Natural killer cell (primary cell): ENCODE measurements around the gene MGAT5B. TPM values are rescaled to one million over a fixed set of nuclear protein-coding genes. Genes with fewer than 3 reads are reported as not detected.
A peak's percentile ranks its signal among the peaks of the same experiment; 100 is the strongest.

Experiments
- ATAC-seq, 3 donors: fragments of 150-1000 bp in 2 of 3; fragments of 200-7000 bp in 1 of 3; cut with Tn5 transposase; 1 replicate in 1 of 3; 2 replicates in 2 of 3; pipeline ENCODE4 v1.10.0; 2021; ENCODE audit warnings: mild to moderate bottlenecking in 2 of 3, moderate library complexity in 2 of 3
- DNase-seq, 2 donors: peaks; one replicate each; pipeline versions ENCODE4 v3.0.0 to v3.0.0-alpha.2; 2013 to 2021; ENCODE audit warnings: mixed read lengths in 1 of 2
- H3K27ac ChIP-seq: one replicate; pipeline ENCODE4 v1.5.1; 2013; ENCODE audit warnings: mild to moderate bottlenecking, low read length
- H3K27me3 ChIP-seq: one replicate; pipeline ENCODE4 v1.6.1; 2013; ENCODE audit warnings: low read length; ENCODE audit not compliant: control insufficient read depth, insufficient read depth
- H3K36me3 ChIP-seq: one replicate; pipeline ENCODE4 v1.6.1; 2013; ENCODE audit warnings: low read length; ENCODE audit not compliant: control insufficient read depth, insufficient read depth
- H3K4me1 ChIP-seq: one replicate; pipeline ENCODE4 v1.6.1; 2013; ENCODE audit warnings: low read length; ENCODE audit not compliant: control insufficient read depth, insufficient read depth
- H3K4me3 ChIP-seq: one replicate; pipeline ENCODE4 v1.5.1; 2013; ENCODE audit warnings: low read length
- H3K9me3 ChIP-seq: one replicate; pipeline ENCODE4 v1.6.1; 2013; ENCODE audit warnings: low read length; ENCODE audit not compliant: control insufficient read depth, insufficient read depth
- H3K27ac Mint-ChIP-seq, 2 donors: one replicate each; pipeline ENCODE4 v1.8.0; 2022; ENCODE audit warnings: mild to moderate bottlenecking in 2 of 2, mixed read lengths in 2 of 2, moderate library complexity in 1 of 2
- H3K27me3 Mint-ChIP-seq, 2 donors: one replicate each; pipeline ENCODE4 v1.8.0; 2022; ENCODE audit warnings: low read depth in 2 of 2, mixed read lengths in 2 of 2
- H3K36me3 Mint-ChIP-seq: one replicate; pipeline ENCODE4 v1.8.0; 2022; ENCODE audit warnings: mixed read lengths
- H3K4me1 Mint-ChIP-seq, 2 donors: one replicate each; pipeline ENCODE4 v1.8.0; 2022; ENCODE audit warnings: mixed read lengths in 2 of 2
- H3K4me3 Mint-ChIP-seq: one replicate; pipeline ENCODE4 v1.8.0; 2022; ENCODE audit warnings: mild to moderate bottlenecking, moderate library complexity, mixed read lengths
- H3K9me3 Mint-ChIP-seq, 2 donors: one replicate each; pipeline ENCODE4 v1.8.0; 2022; ENCODE audit warnings: mixed read lengths in 2 of 2
- WGBS: methylation state at CpG from one replicate; pipeline ENCODE4 v1.1.7; 2013; ENCODE audit warnings: missing lambda C conversion rate; ENCODE audit not compliant: insufficient coverage; 5-methylcytosine and 5-hydroxymethylcytosine counted together
- intact Hi-C: fragments of 100-400 bp; cut with micrococcal nuclease; formaldehyde crosslinking; loops from one replicate; pipeline ENCODE4 v1.14.2; 2022
- total RNA-seq, 4 donors: library from RNA; stranded (reverse); fragments of 120-200 nt in 1 of 4; gene quantifications; one replicate each; pipeline versions ENCODE4 v1.2.3 to v1.2.4, GENCODE V29; 2013 to 2022
- TF ChIP-seq, protein P1 (sequence below): fragments of 200-600 bp; IDR thresholded peaks from one replicate; pipeline ENCODE4 v1.8.0; 2022; ENCODE audit warnings: antibody characterized with exemption

The MGAT5B gene
- total RNA-seq, 3 donors from 2014 or later (not counting 1 experiment from before 2014, with no cell fraction given) = not detected

DNA sequence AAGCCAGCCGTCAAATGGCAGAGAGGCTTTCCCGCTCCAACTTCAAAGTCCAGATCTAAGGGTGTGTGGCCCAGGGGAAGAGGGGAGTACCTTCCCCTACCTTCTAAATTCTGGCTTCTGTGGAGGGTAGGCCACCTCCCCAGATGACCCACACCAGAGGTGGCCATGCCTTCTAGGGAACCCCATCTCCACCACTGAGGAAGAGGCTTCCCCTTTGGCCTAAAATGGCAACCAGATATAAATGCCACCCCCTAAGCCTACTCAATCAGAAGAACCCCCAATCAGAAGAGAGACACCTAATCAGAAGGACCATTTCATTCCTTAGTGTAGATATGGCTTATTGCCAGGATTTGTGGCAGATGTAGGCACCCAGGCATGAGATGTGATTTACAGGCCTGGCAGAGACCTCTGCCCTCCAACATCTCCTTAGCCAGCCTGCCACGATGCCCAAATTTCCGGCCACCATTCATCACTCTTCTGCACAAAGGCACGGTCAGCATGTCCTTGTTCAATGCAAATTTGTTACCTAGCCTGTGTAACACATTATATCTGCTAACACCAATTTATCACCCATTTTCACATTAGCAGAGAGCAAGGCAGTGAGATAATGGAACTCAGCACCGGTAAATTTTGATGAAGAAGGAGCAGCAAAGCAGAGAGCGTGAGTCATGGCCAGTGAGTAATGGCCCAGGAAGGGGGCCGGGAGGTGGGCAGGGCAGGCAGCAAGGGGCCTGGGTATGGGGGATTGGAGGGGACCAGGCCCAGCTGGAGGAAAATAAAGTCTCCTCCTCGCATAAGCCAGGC, 1.2 kb upstream of the MGAT5B start:
- DNase-seq (no peak), ATAC-seq (no peak)
- peak overlapping the region; percentile 49 for H3K4me3 Mint-ChIP-seq
- no peaks in the 10 kb centered on the region for H3K9me3 ChIP-seq
- TF ChIP-seq, protein P1, sequence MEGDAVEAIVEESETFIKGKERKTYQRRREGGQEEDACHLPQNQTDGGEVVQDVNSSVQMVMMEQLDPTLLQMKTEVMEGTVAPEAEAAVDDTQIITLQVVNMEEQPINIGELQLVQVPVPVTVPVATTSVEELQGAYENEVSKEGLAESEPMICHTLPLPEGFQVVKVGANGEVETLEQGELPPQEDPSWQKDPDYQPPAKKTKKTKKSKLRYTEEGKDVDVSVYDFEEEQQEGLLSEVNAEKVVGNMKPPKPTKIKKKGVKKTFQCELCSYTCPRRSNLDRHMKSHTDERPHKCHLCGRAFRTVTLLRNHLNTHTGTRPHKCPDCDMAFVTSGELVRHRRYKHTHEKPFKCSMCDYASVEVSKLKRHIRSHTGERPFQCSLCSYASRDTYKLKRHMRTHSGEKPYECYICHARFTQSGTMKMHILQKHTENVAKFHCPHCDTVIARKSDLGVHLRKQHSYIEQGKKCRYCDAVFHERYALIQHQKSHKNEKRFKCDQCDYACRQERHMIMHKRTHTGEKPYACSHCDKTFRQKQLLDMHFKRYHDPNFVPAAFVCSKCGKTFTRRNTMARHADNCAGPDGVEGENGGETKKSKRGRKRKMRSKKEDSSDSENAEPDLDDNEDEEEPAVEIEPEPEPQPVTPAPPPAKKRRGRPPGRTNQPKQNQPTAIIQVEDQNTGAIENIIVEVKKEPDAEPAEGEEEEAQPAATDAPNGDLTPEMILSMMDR = no peak
- no peak overlapping the region for H3K27ac Mint-ChIP-seq
- WGBS = 89% methylated on average over 8 of the region's 9 CpGs
- H3K4me1 Mint-ChIP-seq = peaks cover 0 to 11% of the 10 kb centered on the region in 2 donors
- H3K27me3 Mint-ChIP-seq = peaks cover 20 to 29% of the 10 kb centered on the region in 2 donors
- H3K9me3 Mint-ChIP-seq = no peaks in the 10 kb centered on the region
- peaks cover 11% of the 10 kb centered on the region for H3K4me1 ChIP-seq
- H3K4me3 ChIP-seq = no peak overlapping the region
- H3K27ac ChIP-seq = no peak overlapping the region
- H3K36me3 Mint-ChIP-seq = no peaks in the 10 kb centered on the region
- peaks cover 23% of the 10 kb centered on the region for H3K27me3 ChIP-seq
- intact Hi-C loops = loop anchor here (5.0 kb wide), 1 partner anchor 380 kb away; no protein-coding TSS in a partner anchor
- H3K36me3 ChIP-seq = no peaks in the 10 kb centered on the region

DNA sequence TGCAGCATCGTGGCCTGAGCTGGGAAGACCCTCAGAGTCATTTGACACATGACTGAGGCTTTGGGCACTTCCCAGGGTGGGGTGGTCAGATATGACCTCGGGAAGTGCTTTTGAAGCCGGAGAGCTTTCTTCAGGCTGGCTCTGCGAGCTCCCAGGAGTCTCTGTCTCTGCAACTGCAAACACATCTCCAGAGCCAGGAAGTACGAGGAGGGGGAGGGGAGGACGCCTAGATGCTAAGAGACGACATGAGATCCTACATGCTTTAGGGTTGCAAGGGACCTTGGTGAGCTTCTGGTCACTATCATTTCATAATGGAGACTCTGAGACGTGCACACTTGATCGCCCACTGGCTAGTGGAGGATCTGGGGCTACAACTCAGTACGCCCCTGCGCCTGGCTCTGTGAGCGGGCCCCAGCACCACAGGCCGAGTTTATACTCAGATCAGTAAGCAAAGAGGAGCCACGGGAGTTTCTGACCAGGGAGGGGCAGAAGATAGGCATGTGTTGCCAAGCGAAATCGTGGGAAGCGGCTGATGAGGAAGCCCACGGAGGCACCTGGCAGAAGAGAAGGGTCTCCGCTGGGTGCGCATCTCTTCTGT, 527 bp upstream of the MGAT5B start:
- 46% methylated on average over 20 of the region's 20 CpGs for WGBS
- DNase-seq (peak in 1 of 2 donors; percentile 18), ATAC-seq (no peak)
- Histone ChIP-seq H3K4me1 (peaks cover 11% of the 10 kb centered on the region), H3K9me3 (no peaks in the 10 kb centered on the region), H3K36me3 (no peaks in the 10 kb centered on the region), H3K27me3 (peaks cover 23% of the 10 kb centered on the region), H3K27ac (no peak overlapping the region), H3K4me3 (no peak overlapping the region)
- Mint-ChIP-seq H3K9me3 (no peaks in the 10 kb centered on the region), H3K27ac (no peak overlapping the region), H3K4me1 (peaks cover 0 to 14% of the 10 kb centered on the region in 2 donors), H3K36me3 (no peaks in the 10 kb centered on the region), H3K27me3 (peaks cover 24 to 29% of the 10 kb centered on the region in 2 donors), H3K4me3 (peak overlapping the region; percentile 87)
- TF ChIP-seq, protein P1 = no peak
- intact Hi-C loops = loop anchor here (1.0 to 5.0 kb wide), 3 partner anchors 189 to 380 kb away; no protein-coding TSS in a partner anchor

DNA sequence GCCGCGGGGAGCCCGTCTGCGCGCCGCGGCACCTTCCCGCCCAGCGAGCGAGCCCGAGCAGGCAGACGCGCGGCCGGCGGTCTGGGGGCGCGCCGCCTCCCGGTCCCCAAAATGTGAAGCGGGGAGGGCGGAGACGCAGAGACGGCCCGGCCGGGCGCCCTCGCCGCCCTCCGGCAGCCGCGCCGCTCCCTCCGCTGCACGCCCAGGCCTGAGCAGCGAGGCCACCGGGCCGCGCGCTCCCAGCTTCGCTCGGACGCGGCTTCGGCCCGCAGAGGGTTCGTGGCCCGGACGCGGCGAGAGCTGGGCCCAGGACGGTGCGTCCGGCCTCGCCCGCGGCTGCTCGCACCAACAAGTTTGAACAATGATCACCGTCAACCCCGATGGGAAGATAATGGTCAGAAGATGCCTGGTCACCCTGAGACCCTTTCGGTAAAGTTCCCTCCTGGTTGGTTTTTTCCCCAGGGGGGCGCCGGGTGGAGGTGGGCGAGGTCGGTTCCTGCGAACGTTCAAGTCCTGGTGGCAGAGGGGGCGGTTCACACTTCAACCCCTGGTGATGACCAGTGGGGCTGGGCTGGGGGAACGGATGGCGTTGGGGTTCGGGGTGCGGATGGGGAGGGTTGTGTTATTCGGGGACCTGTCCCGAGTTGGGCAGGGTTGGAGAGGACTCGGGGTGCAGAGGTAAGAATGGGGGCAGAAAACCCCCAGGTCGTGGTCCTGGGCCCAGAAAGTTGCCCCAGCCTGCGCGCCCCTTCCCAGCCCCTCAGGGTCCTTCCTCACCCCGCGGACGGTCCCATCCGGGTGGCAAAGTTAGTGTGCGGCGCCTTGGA, 678 bp downstream of the MGAT5B start:
- Mint-ChIP-seq H3K36me3 (no peaks in the 10 kb centered on the region), H3K27me3 (peaks cover 31 to 36% of the 10 kb centered on the region in 2 donors), H3K4me3 (peak overlapping the region; percentile 35), H3K27ac (no peak overlapping the region), H3K4me1 (peaks cover 0 to 15% of the 10 kb centered on the region in 2 donors), H3K9me3 (no peaks in the 10 kb centered on the region)
- H3K27me3 ChIP-seq = peaks cover 23% of the 10 kb centered on the region
- H3K4me1 ChIP-seq = peaks cover 11% of the 10 kb centered on the region
- H3K27ac ChIP-seq = no peak overlapping the region
- TF ChIP-seq, protein P1 = no peak
- WGBS = 4% methylated on average over 84 of the region's 84 CpGs
- H3K9me3 ChIP-seq = no peaks in the 10 kb centered on the region
- intact Hi-C loops = loop anchor here (1.0 to 5.0 kb wide), 3 partner anchors 188 to 378 kb away; no protein-coding TSS in a partner anchor
- DNase-seq (peak in 1 of 2 donors; percentile 18), ATAC-seq (peak in 1 of 3 donors; percentile 12)
- no peaks in the 10 kb centered on the region for H3K36me3 ChIP-seq
- H3K4me3 ChIP-seq = no peak overlapping the region
